ENCODE results near the gene WIPI1. TPM values are rescaled to one million over a fixed set of nuclear protein-coding genes. Genes with fewer than 3 reads are reported as not detected.

WIPI1 gene
- total and polyA plus RNA-seq, 12 donors = 46.6 to 201 (median 116) TPM

- Histone ChIP-seq H3K27me3 (no peaks in the 10 kb centered on the region), H3K27ac (peak overlapping the region in 1 of 10 donors; percentile 99), H3K4me1 (peaks cover 0 to 69% (median 38%) of the 10 kb centered on the region in 9 donors), H3K36me3 (peaks cover 0 to 78% (median 33%) of the 10 kb centered on the region in 9 donors), H3K4me3 (no peak overlapping the region), H3K9me3 (no peaks in the 10 kb centered on the region)
- ATAC-seq = no peak
- no peak for TF ChIP-seq CTCF (IDR thresholded peaks at IDR 0.05)
- intact Hi-C loops (cut with DNase I) = no loop called here
- WGBS, 2 donors = 94 to 95% methylated on average over 14 of the region's 14 CpGs
- no peak for DNase-seq
Observed at GRCh38 chr17:68450801-68451200, 6.5 kb downstream of the WIPI1 start.

- TF ChIP-seq CTCF (IDR thresholded peaks at IDR 0.05) = no peak
- intact Hi-C loops (cut with DNase I) = no loop called here
- Histone ChIP-seq H3K36me3 (peaks cover 0 to 82% (median 37%) of the 10 kb centered on the region in 9 donors), H3K27me3 (no peaks in the 10 kb centered on the region), H3K9me3 (no peaks in the 10 kb centered on the region), H3K4me3 (no peak overlapping the region), H3K27ac (peak overlapping the region in 2 of 10 donors; percentile 25 to 99), H3K4me1 (peaks cover 0 to 66% (median 33%) of the 10 kb centered on the region in 9 donors)
- ATAC-seq = peak in 1 of 8 donors; percentile 28
- 85 to 87% methylated on average over 8 of the region's 8 CpGs for WGBS, 2 donors
- DNase-seq = no peak
Observed at GRCh38 chr17:68450391-68450790, 6.9 kb downstream of the WIPI1 start.

GRCh38 chr17:68449021-68449739 lies 8.1 kb downstream of the WIPI1 start:
- H3K36me3 ChIP-seq = peaks cover 0 to 90% (median 42%) of the 10 kb centered on the region in 9 donors
- ATAC-seq = no peak
- no peaks in the 10 kb centered on the region for H3K27me3 ChIP-seq
- 90 to 92% methylated on average over 13 of the region's 13 CpGs for WGBS, 2 donors
- H3K4me3 ChIP-seq = no peak overlapping the region
- H3K4me1 ChIP-seq = peaks cover 0 to 61% (median 22%) of the 10 kb centered on the region in 9 donors
- H3K9me3 ChIP-seq = no peaks in the 10 kb centered on the region
- DNase-seq = no peak
- intact Hi-C loops (cut with DNase I) = no loop called here
- no peak for TF ChIP-seq CTCF (IDR thresholded peaks at IDR 0.05)
- peak overlapping the region in 2 of 10 donors; percentile 13 to 32 for H3K27ac ChIP-seq

- WGBS, 2 donors = 76 to 83% methylated on average over 9 of the region's 9 CpGs
- intact Hi-C loops (cut with DNase I) = no loop called here
- H3K4me3 ChIP-seq = no peak overlapping the region
- peak overlapping the region in 2 of 10 donors; percentile 29 to 50 for H3K27ac ChIP-seq
- H3K36me3 ChIP-seq = peaks cover 0 to 99% (median 39%) of the 10 kb centered on the region in 9 donors
- TF ChIP-seq CTCF (IDR thresholded peaks at IDR 0.05) = no peak
- H3K4me1 ChIP-seq = peaks cover 3 to 60% (median 24%) of the 10 kb centered on the region in 9 donors
- no peak for DNase-seq
- ATAC-seq = no peak
- no peaks in the 10 kb centered on the region for H3K9me3 ChIP-seq
- no peaks in the 10 kb centered on the region for H3K27me3 ChIP-seq
Observed at GRCh38 chr17:68446626-68447041, 10.7 kb downstream of the WIPI1 start.

Data from heart right ventricle (tissue), 16 donors.